ENCODE measurements around the gene JAG2. TPM values are rescaled to one million over a fixed set of nuclear protein-coding genes. Genes with fewer than 3 reads are reported as not detected.

JAG2 gene
- total RNA-seq, 3 donors from 2014 or later (not counting 1 experiment from before 2014, with no cell fraction given) = 3.5 to 6.6 (median 6.1) TPM

GRCh38 chr14:105126126-105126980, 42.2 kb downstream of the JAG2 start:
- Mint-ChIP-seq H3K9me3 (no peaks in the 10 kb centered on the region), H3K36me3 (no peaks in the 10 kb centered on the region), H3K4me3 (no peak overlapping the region), H3K27ac (no peak overlapping the region), H3K4me1 (peaks cover 0 to 4% of the 10 kb centered on the region in 2 donors), H3K27me3 (ENCODE audit: low read depth in 2 of 2) (peaks cover 19 to 34% of the 10 kb centered on the region in 2 donors)
- Histone ChIP-seq H3K4me3 (ENCODE audit: low read length) (no peak overlapping the region), H3K27ac (ENCODE audit: low read length) (no peak overlapping the region), H3K9me3 (ENCODE audit: control insufficient read depth, insufficient read depth, low read length) (peaks cover 7% of the 10 kb centered on the region), H3K4me1 (ENCODE audit: control insufficient read depth, insufficient read depth, low read length) (no peaks in the 10 kb centered on the region), H3K36me3 (ENCODE audit: control insufficient read depth, insufficient read depth, low read length) (no peaks in the 10 kb centered on the region), H3K27me3 (ENCODE audit: control insufficient read depth, insufficient read depth, low read length) (no peaks in the 10 kb centered on the region)
- intact Hi-C loops (cut with micrococcal nuclease) = no loop called here
- ATAC-seq (no peak), DNase-seq (no peak)
- TF ChIP-seq CTCF (IDR thresholded peaks at IDR 0.05) = no peak
- 80% methylated on average over 22 of the region's 22 CpGs for WGBS (ENCODE audit: insufficient coverage)

- Mint-ChIP-seq H3K9me3 (no peaks in the 10 kb centered on the region), H3K27me3 (ENCODE audit: low read depth in 2 of 2) (peaks cover 21 to 39% of the 10 kb centered on the region in 2 donors), H3K27ac (no peak overlapping the region), H3K4me1 (peaks cover 0 to 4% of the 10 kb centered on the region in 2 donors), H3K4me3 (no peak overlapping the region), H3K36me3 (no peaks in the 10 kb centered on the region)
- Histone ChIP-seq H3K4me1 (ENCODE audit: control insufficient read depth, insufficient read depth, low read length) (no peaks in the 10 kb centered on the region), H3K27ac (ENCODE audit: low read length) (no peak overlapping the region), H3K9me3 (ENCODE audit: control insufficient read depth, insufficient read depth, low read length) (peaks cover 3% of the 10 kb centered on the region), H3K36me3 (ENCODE audit: control insufficient read depth, insufficient read depth, low read length) (no peaks in the 10 kb centered on the region), H3K4me3 (ENCODE audit: low read length) (no peak overlapping the region), H3K27me3 (ENCODE audit: control insufficient read depth, insufficient read depth, low read length) (no peaks in the 10 kb centered on the region)
- ATAC-seq = no peak
- 46% methylated on average over 5 of the region's 5 CpGs for WGBS (ENCODE audit: insufficient coverage)
- no peak for TF ChIP-seq CTCF (IDR thresholded peaks at IDR 0.05)
- intact Hi-C loops (cut with micrococcal nuclease) = no loop called here
- DNase-seq = no peak
These were observed 43.8 kb downstream of the JAG2 start for GRCh38 chr14:105124823-105125222.

GRCh38 chr14:105123981-105124765, 44.4 kb downstream of the JAG2 start:
- peaks cover 3% of the 10 kb centered on the region for H3K9me3 ChIP-seq (ENCODE audit: control insufficient read depth, insufficient read depth, low read length)
- WGBS (ENCODE audit: insufficient coverage) = 67% methylated on average over 17 of the region's 17 CpGs
- H3K4me3 Mint-ChIP-seq = no peak overlapping the region
- ATAC-seq (no peak), DNase-seq (no peak)
- H3K4me3 ChIP-seq (ENCODE audit: low read length) = no peak overlapping the region
- H3K36me3 Mint-ChIP-seq = no peaks in the 10 kb centered on the region
- H3K27ac ChIP-seq (ENCODE audit: low read length) = no peak overlapping the region
- peaks cover 0 to 4% of the 10 kb centered on the region in 2 donors for H3K4me1 Mint-ChIP-seq
- H3K27ac Mint-ChIP-seq = no peak overlapping the region
- H3K27me3 ChIP-seq (ENCODE audit: control insufficient read depth, insufficient read depth, low read length) = no peaks in the 10 kb centered on the region
- H3K27me3 Mint-ChIP-seq (ENCODE audit: low read depth in 2 of 2) = peaks cover 21 to 41% of the 10 kb centered on the region in 2 donors
- H3K9me3 Mint-ChIP-seq = no peaks in the 10 kb centered on the region
- H3K4me1 ChIP-seq (ENCODE audit: control insufficient read depth, insufficient read depth, low read length) = no peaks in the 10 kb centered on the region
- no peaks in the 10 kb centered on the region for H3K36me3 ChIP-seq (ENCODE audit: control insufficient read depth, insufficient read depth, low read length)
- TF ChIP-seq CTCF (IDR thresholded peaks at IDR 0.05) = no peak
- intact Hi-C loops (cut with micrococcal nuclease) = no loop called here

Measured in natural killer cell (primary cell).